GM23338 (cell line): Measurements from ENCODE around the gene GPR108.
"Not testable (repeated sequence)": the region's sequence is repeated elsewhere in the genome, so short reads cannot be mapped to it uniquely, and the experiment has no call there.

Source experiments
- CREB1 ChIP-seq: fragments of 250-450 bp; sonication (Bioruptor Pico); IDR thresholded peaks from 2 replicates; pipeline ENCODE4 v1.5.0; 2020; ENCODE audit warnings: low read depth, mild to moderate bottlenecking, moderate library complexity
- EZH2 ChIP-seq: fragments of 200-600 bp; sonication (generic); IDR thresholded peaks from one replicate; pipeline ENCODE4 v1.8.0; 2017; ENCODE audit warnings: antibody characterized with exemption, mild to moderate bottlenecking, low read depth; ENCODE audit not compliant: unreplicated experiment
- EZH2phosphoT487 ChIP-seq: fragments of 200-600 bp; sonication (generic); IDR thresholded peaks from one replicate; pipeline ENCODE4 v1.8.1; 2018; ENCODE audit warnings: antibody characterized with exemption; ENCODE audit not compliant: unreplicated experiment
- JUNB ChIP-seq: IDR thresholded peaks from one replicate; pipeline ENCODE4 v1.6.1; 2016; ENCODE audit warnings: antibody characterized with exemption; ENCODE audit not compliant: unreplicated experiment
- NANOG ChIP-seq: IDR thresholded peaks from 2 replicates; pipeline ENCODE4 v1.6.1; 2016; ENCODE audit warnings: antibody characterized with exemption, borderline replicate concordance
- POLR2AphosphoS5 ChIP-seq: IDR thresholded peaks from 2 replicates; pipeline ENCODE4 v1.6.1; 2016; ENCODE audit warnings: antibody characterized with exemption, low read depth
- STAT1 ChIP-seq: IDR thresholded peaks from one replicate; pipeline ENCODE4 v1.6.1; 2016; ENCODE audit warnings: antibody characterized with exemption; ENCODE audit not compliant: unreplicated experiment
- ZNF114 ChIP-seq: fragments of 250-450 bp; sonication (Bioruptor Pico); IDR thresholded peaks from 2 replicates; pipeline ENCODE4 v1.5.0; 2020; ENCODE audit warnings: mild to moderate bottlenecking, moderate library complexity
- ZNF331 ChIP-seq: fragments of 250-450 bp; sonication (Bioruptor Pico); IDR thresholded peaks from 2 replicates; pipeline ENCODE4 v1.5.0; 2020; ENCODE audit warnings: low read depth, mild to moderate bottlenecking, moderate library complexity
- TF ChIP-seq, protein P1 (sequence below), 2 experiments: fragments of 200-600 bp in 1 of 2; sonication (generic) in 1 of 2; conservative IDR thresholded peaks; 2 replicates each; pipeline versions ENCODE4 v1.5.1 to v1.6.1; 2016 to 2017; ENCODE audit warnings: antibody characterized with exemption in 2 of 2, low read depth in 2 of 2, mild to moderate bottlenecking in 2 of 2, moderate library complexity in 1 of 2
- TF ChIP-seq, protein P2 (sequence below): fragments of 250-450 bp; sonication (Bioruptor Pico); IDR thresholded peaks from 2 replicates; pipeline ENCODE4 v1.5.0; 2020; ENCODE audit warnings: mild to moderate bottlenecking, moderate library complexity
- TF ChIP-seq, protein P3 (sequence below): IDR thresholded peaks from one replicate; pipeline ENCODE4 v1.6.1; 2018; ENCODE audit warnings: antibody characterized with exemption; ENCODE audit not compliant: unreplicated experiment
- TF ChIP-seq, protein P4 (sequence below): IDR thresholded peaks from 2 replicates; pipeline ENCODE4 v1.6.1; 2016; ENCODE audit warnings: antibody characterized with exemption

DNA sequence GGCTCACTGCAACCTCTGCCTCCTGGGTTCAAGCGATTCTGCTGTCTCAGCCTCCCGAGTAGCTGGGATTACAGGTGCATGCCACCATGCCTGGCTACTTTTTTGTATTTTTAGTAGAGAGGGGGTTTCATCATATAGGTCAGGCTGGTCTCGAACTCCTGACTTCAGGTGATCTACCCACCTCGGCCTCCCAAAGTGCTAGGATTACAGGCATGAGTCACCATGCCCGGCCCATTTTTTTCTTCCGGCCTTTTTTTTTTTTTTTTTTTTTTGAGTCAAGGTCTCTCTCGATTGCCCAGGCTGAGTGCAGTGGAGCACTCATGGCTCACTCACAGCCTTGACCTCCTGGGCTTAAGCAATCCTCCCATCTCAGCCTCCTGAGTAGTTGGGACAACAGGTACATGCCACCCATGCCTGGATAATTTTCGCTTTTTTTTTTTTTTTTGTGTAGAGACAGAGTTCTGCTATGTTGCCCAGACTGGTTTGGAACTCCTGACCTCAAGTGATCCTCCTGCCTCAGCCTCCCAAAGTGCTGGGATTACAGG lies 24.9 kb upstream of the GPR108 start:
- TF ChIP-seq, protein P1, sequence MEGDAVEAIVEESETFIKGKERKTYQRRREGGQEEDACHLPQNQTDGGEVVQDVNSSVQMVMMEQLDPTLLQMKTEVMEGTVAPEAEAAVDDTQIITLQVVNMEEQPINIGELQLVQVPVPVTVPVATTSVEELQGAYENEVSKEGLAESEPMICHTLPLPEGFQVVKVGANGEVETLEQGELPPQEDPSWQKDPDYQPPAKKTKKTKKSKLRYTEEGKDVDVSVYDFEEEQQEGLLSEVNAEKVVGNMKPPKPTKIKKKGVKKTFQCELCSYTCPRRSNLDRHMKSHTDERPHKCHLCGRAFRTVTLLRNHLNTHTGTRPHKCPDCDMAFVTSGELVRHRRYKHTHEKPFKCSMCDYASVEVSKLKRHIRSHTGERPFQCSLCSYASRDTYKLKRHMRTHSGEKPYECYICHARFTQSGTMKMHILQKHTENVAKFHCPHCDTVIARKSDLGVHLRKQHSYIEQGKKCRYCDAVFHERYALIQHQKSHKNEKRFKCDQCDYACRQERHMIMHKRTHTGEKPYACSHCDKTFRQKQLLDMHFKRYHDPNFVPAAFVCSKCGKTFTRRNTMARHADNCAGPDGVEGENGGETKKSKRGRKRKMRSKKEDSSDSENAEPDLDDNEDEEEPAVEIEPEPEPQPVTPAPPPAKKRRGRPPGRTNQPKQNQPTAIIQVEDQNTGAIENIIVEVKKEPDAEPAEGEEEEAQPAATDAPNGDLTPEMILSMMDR (conservative IDR thresholded peaks at IDR 0.05; ENCODE audit: low read depth in 2 of 2): not testable (repeated sequence)
- TF ChIP-seq, protein P2, sequence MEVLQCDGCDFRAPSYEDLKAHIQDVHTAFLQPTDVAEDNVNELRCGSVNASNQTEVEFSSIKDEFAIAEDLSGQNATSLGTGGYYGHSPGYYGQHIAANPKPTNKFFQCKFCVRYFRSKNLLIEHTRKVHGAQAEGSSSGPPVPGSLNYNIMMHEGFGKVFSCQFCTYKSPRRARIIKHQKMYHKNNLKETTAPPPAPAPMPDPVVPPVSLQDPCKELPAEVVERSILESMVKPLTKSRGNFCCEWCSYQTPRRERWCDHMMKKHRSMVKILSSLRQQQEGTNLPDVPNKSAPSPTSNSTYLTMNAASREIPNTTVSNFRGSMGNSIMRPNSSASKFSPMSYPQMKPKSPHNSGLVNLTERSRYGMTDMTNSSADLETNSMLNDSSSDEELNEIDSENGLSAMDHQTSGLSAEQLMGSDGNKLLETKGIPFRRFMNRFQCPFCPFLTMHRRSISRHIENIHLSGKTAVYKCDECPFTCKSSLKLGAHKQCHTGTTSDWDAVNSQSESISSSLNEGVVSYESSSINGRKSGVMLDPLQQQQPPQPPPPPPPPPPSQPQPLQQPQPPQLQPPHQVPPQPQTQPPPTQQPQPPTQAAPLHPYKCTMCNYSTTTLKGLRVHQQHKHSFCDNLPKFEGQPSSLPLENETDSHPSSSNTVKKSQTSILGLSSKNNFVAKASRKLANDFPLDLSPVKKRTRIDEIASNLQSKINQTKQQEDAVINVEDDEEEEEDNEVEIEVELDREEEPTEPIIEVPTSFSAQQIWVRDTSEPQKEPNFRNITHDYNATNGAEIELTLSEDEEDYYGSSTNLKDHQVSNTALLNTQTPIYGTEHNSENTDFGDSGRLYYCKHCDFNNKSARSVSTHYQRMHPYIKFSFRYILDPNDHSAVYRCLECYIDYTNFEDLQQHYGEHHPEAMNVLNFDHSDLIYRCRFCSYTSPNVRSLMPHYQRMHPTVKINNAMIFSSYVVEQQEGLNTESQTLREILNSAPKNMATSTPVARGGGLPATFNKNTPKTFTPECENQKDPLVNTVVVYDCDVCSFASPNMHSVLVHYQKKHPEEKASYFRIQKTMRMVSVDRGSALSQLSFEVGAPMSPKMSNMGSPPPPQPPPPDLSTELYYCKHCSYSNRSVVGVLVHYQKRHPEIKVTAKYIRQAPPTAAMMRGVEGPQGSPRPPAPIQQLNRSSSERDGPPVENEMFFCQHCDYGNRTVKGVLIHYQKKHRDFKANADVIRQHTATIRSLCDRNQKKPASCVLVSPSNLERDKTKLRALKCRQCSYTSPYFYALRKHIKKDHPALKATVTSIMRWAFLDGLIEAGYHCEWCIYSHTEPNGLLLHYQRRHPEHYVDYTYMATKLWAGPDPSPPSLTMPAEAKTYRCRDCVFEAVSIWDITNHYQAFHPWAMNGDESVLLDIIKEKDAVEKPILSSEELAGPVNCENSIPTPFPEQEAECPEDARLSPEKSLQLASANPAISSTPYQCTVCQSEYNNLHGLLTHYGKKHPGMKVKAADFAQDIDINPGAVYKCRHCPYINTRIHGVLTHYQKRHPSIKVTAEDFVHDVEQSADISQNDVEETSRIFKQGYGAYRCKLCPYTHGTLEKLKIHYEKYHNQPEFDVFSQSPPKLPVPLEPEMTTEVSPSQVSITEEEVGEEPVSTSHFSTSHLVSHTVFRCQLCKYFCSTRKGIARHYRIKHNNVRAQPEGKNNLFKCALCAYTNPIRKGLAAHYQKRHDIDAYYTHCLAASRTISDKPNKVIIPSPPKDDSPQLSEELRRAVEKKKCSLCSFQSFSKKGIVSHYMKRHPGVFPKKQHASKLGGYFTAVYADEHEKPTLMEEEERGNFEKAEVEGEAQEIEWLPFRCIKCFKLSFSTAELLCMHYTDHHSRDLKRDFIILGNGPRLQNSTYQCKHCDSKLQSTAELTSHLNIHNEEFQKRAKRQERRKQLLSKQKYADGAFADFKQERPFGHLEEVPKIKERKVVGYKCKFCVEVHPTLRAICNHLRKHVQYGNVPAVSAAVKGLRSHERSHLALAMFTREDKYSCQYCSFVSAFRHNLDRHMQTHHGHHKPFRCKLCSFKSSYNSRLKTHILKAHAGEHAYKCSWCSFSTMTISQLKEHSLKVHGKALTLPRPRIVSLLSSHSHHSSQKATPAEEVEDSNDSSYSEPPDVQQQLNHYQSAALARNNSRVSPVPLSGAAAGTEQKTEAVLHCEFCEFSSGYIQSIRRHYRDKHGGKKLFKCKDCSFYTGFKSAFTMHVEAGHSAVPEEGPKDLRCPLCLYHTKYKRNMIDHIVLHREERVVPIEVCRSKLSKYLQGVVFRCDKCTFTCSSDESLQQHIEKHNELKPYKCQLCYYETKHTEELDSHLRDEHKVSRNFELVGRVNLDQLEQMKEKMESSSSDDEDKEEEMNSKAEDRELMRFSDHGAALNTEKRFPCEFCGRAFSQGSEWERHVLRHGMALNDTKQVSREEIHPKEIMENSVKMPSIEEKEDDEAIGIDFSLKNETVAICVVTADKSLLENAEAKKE: not testable (repeated sequence)
- not testable (repeated sequence) for TF ChIP-seq POLR2AphosphoS5, EZH2phosphoT487, JUNB, EZH2, ZNF114, CREB1, STAT1, ZNF331, NANOG
- TF ChIP-seq, protein P3, sequence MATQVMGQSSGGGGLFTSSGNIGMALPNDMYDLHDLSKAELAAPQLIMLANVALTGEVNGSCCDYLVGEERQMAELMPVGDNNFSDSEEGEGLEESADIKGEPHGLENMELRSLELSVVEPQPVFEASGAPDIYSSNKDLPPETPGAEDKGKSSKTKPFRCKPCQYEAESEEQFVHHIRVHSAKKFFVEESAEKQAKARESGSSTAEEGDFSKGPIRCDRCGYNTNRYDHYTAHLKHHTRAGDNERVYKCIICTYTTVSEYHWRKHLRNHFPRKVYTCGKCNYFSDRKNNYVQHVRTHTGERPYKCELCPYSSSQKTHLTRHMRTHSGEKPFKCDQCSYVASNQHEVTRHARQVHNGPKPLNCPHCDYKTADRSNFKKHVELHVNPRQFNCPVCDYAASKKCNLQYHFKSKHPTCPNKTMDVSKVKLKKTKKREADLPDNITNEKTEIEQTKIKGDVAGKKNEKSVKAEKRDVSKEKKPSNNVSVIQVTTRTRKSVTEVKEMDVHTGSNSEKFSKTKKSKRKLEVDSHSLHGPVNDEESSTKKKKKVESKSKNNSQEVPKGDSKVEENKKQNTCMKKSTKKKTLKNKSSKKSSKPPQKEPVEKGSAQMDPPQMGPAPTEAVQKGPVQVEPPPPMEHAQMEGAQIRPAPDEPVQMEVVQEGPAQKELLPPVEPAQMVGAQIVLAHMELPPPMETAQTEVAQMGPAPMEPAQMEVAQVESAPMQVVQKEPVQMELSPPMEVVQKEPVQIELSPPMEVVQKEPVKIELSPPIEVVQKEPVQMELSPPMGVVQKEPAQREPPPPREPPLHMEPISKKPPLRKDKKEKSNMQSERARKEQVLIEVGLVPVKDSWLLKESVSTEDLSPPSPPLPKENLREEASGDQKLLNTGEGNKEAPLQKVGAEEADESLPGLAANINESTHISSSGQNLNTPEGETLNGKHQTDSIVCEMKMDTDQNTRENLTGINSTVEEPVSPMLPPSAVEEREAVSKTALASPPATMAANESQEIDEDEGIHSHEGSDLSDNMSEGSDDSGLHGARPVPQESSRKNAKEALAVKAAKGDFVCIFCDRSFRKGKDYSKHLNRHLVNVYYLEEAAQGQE: not testable (repeated sequence)
- TF ChIP-seq, protein P4, sequence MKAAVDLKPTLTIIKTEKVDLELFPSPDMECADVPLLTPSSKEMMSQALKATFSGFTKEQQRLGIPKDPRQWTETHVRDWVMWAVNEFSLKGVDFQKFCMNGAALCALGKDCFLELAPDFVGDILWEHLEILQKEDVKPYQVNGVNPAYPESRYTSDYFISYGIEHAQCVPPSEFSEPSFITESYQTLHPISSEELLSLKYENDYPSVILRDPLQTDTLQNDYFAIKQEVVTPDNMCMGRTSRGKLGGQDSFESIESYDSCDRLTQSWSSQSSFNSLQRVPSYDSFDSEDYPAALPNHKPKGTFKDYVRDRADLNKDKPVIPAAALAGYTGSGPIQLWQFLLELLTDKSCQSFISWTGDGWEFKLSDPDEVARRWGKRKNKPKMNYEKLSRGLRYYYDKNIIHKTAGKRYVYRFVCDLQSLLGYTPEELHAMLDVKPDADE: not testable (repeated sequence)
